Endothelial cell of umbilical vein (primary cell): Measurements from ENCODE around the gene HAND2.

Experiments used
- CTCF ChIP-seq, 2 donors: IDR thresholded peaks; 1 replicate in 1 of 2; 2 replicates in 1 of 2; pipeline ENCODE4 v1.5.1; 2011; ENCODE audit warnings: low read length in 2 of 2, mild to moderate bottlenecking in 2 of 2, moderate library complexity in 2 of 2, control low read depth in 1 of 2, inconsistent platforms in 1 of 2, low read depth in 1 of 2; ENCODE audit not compliant: insufficient read depth in 1 of 2; ENCODE audit errors: extremely low read depth in 1 of 2
- EZH2 ChIP-seq: IDR thresholded peaks from 2 replicates; pipeline ENCODE4 v1.6.1; 2012; ENCODE audit warnings: borderline replicate concordance, low read depth, mild to moderate bottlenecking, moderate library complexity, low read length, inconsistent platforms; ENCODE audit not compliant: severe bottlenecking
- POLR2AphosphoS5 ChIP-seq: IDR thresholded peaks from 2 replicates; pipeline ENCODE4 v1.6.1; 2012; ENCODE audit warnings: low read depth, mild to moderate bottlenecking, control low read depth, low read length, moderate library complexity; ENCODE audit not compliant: insufficient read depth

- no peak for TF ChIP-seq EZH2
- TF ChIP-seq POLR2AphosphoS5: no peak
- TF ChIP-seq CTCF (IDR thresholded peaks at IDR 0.05; ENCODE audit: extremely low read depth in 1 of 2, insufficient read depth in 1 of 2, low read depth in 1 of 2, low read length in 2 of 2): no peak
These were observed 53.0 kb downstream of the HAND2 start for GRCh38 chr4:173477016-173477415.
